Smooth muscle cell of the pulmonary artery (primary cell): ENCODE data around the gene TWF1. TPM values are rescaled to one million over a fixed set of nuclear protein-coding genes. Genes with fewer than 3 reads are reported as not detected.

Experiments
- total RNA-seq: library from RNA; depleted of rRNA; stranded (reverse); fragments of >200 nt; gene quantifications from 2 replicates; pipeline ENCODE4 v1.2.3, GENCODE V29; 2014

TWF1 gene
- 129 and 147 TPM in 2 replicates for total RNA-seq

DNA sequence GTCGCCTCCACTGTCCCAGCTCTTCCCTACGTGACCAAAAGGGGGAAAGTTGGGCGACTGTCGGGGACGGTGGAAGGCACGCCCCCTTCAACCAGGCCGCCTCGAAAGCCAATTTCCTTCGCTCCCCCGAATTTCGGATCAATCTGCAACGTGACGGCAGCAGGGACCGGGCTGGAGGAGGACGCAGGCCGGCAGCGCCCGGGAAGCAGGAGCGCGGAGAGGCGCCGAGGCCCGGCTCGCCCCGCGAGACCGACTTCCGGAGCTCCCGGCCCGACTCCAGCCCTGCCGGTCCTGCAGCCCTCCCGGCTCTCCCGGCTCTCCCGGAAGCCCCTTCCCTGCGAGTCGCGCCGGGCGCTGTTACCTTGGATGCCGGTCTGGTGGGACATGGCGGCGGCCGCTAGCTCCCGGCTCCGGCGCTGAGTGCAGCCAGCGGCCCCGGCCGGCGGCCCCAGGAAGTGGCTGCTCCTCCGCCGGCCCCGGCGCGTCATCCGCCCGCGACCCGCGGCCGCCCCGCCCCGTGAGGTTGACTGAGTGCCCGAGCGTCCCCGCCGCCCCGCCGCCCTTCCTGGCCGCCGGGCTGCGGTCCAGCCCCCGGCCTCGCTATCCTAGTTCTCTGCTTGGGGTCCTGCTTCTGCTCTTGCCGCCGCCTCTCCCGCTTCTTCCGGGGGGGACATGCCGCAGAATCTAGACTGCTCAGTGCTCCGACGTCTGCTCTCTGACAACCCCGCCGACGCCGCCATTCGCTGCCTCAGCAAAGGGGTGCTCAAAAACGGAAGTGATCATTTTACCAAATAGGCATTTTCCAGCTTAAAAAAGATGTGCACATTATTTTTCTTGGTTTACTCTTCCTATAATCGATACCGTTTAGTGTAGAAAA, at the start of gene TWF1:
Gene TWF1 (minus strand): TSS at position 458 of the 877 bp plus-strand sequence. CDS start 72 bp downstream, at position 386.

DNA sequence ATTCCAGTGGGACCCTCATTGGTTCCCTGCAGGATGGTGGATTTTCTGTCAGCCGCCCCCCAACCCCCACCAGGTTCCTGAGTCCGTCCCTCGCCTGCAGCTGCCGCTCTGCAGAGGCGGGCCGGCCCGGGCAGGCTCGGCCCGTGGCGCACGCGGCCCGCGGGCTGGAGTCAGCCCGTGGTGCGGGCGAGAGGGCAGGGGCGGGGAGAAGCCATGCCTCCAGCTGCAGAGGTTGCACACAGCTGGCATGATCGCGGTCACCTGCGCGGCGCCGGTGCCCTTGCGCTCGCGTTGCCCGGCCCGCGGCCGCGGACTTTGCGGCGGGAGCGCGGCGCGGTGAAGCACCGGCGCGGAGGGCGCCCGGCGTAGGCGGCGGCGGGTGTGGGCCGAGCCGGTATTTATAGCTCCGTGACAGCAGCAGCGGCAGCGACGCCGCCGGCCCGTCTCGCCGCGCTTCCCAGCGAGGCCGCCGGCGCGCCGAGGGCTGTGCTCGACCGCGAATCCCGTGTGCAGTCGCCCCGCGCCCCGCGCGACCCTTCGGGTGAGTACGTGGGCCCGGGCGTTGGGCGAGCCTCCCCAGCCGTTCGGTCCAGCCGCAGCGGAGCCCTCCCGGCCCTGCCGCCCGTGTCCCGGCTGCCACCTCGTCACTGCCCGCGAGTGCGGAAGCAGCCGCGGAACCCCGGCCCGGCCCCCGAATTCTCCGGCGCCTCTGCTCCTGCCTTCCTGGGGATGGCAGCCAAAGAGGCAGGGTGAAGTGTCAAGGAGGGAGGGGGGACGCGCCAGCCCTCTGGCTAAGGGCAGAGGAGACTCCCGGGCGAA, 29.7 kb upstream of the TWF1 start, which contains the start of gene TMEM117:
Gene TMEM117 (plus strand): TSS at position 426 of the 819 bp plus-strand sequence.

DNA sequence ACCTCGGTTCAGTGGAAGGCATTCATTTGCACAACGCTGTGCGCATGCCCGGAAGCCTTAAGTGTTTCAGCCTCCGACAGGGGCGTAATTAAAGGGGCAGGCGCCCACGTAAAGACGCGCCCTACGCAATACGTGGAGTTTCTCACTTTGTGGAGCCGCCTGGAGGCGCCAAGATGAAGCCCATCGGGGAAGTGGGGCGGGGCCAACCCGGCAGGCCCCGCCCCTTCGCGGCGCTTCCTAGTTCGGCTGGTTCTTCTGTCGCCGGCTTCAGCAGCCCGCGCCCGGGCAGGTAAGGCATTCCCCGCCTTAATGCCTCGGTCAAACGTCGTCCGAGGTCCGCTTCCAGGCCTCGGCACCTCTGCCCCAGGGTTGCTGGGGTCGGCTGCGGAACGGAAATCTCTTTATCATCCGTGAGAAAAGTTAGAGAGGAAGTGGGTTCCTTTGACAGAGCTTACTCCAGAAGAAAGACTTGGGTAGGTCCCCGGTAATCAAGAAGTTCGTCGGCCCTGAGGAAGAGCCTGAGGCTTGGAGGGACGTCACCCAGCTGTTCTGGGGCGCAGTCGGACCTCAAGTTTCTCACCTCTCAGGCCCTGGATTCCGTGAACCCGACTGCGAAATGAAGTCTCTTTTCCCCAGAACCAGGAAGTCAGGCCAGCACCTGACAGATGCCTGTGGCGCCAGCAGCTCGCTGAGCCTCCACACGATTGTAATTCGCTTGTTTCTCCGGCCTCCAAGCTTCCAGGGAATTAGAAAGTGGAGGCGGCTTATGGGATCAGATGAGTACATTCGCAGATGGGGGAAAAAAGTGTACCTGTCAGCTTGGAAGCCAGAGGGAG, 47.2 kb downstream of the TWF1 start, which contains the start of the genes IRAK4 and PUS7L:
Gene IRAK4 (plus strand): TSS at position 224 of the 836 bp plus-strand sequence. CDS start 9,161 bp downstream, outside the sequence.
Gene PUS7L (minus strand): TSS at position 63 of the 836 bp plus-strand sequence. CDS start 3,545 bp downstream, outside the sequence.

Other genes with a start within 250 kb of the TWF1 start
- 18.8 and 21.0 TPM in 2 replicates for gene PUS7L, start 47.5 kb downstream of the TWF1 start, total RNA-seq
- 15.1 and 20.3 TPM in 2 replicates for gene IRAK4, start 47.4 kb downstream of the TWF1 start, total RNA-seq
- 9.8 and 10.2 TPM in 2 replicates for gene TMEM117, start 29.8 kb upstream of the TWF1 start, total RNA-seq